Panc1 (cell line): Measurements from ENCODE around the gene PTDSS2. TPM values are rescaled to one million over a fixed set of nuclear protein-coding genes. Genes with fewer than 3 reads are reported as not detected.
A peak's percentile ranks its signal among the peaks of the same experiment; 100 is the strongest.

Source experiments
- ATAC-seq: fragments of 200-7000 bp; cut with Tn5 transposase; 2 replicates; pipeline ENCODE4 v1.9.1; 2020; ENCODE audit warnings: mild to moderate bottlenecking, moderate library complexity
- BruUV-seq: library from RNA; stranded (reverse); fragments of 400-500 nt; replicated peaks from 2 replicates; lab custom pipeline; 2021; lab: Mats Ljungman, UMichigan
- CTCF ChIA-PET: fragments of 300-600 bp; sonication (Branson Sonifier 250); formaldehyde crosslinking; loops from one replicate; lab custom pipeline; 2022; ENCODE audit warnings: antibody characterized with exemption; lab: Charles Lee
- POLR2A ChIA-PET: fragments of 300-600 bp; sonication (Branson Sonifier 250); formaldehyde crosslinking; loops from one replicate; lab custom pipeline; 2022; ENCODE audit warnings: antibody characterized with exemption; lab: Charles Lee
- DNase-seq: peaks from one replicate; pipeline ENCODE4 v3.0.0-alpha.2; 2010; ENCODE audit warnings: low read depth, low spot score
- H3K27ac ChIP-seq: 2 replicates; pipeline ENCODE4 v1.5.1; 2011; ENCODE audit warnings: mild to moderate bottlenecking, low read length, inconsistent platforms
- H3K27me3 ChIP-seq: fragments of 200-500 bp; sonication (Bioruptor generic); 2 replicates; pipeline ENCODE4 v1.6.0; 2014; ENCODE audit warnings: low read length, inconsistent platforms; ENCODE audit not compliant: control insufficient read depth, insufficient read depth
- H3K36me3 ChIP-seq: fragments of 200-500 bp; sonication (Bioruptor generic); 2 replicates; pipeline ENCODE4 v1.5.1; 2014; ENCODE audit warnings: inconsistent platforms, mild to moderate bottlenecking, low read length, moderate library complexity; ENCODE audit not compliant: control insufficient read depth, insufficient read depth
- H3K4me1 ChIP-seq: 2 replicates; pipeline ENCODE4 v1.5.1; 2011; ENCODE audit warnings: inconsistent platforms, mild to moderate bottlenecking, low read length, moderate library complexity; ENCODE audit not compliant: control insufficient read depth, insufficient read depth
- H3K4me3 ChIP-seq, 2 experiments: 2 replicates each; pipeline ENCODE4 v1.5.1; 2011 to 2012; ENCODE audit warnings: low read depth in 2 of 2, low read length in 2 of 2, mild to moderate bottlenecking in 2 of 2, inconsistent platforms in 1 of 2, moderate library complexity in 1 of 2
- H3K9me3 ChIP-seq: fragments of 200-500 bp; sonication (Bioruptor generic); 2 replicates; pipeline ENCODE4 v1.5.1; 2014; ENCODE audit warnings: low read depth, mild to moderate bottlenecking, inconsistent platforms, low read length, moderate library complexity; ENCODE audit not compliant: control insufficient read depth, insufficient read depth
- POLR2AphosphoS5 ChIP-seq: IDR thresholded peaks from 2 replicates; pipeline ENCODE4 v1.6.1; 2012; ENCODE audit warnings: mild to moderate bottlenecking, low read depth, low read length, moderate library complexity
- SIN3A ChIP-seq: IDR thresholded peaks from 2 replicates; pipeline ENCODE4 v1.6.1; 2012; ENCODE audit warnings: low read depth, mild to moderate bottlenecking, low read length, moderate library complexity, borderline replicate concordance; ENCODE audit not compliant: insufficient read depth
- TCF7L2 ChIP-seq: IDR thresholded peaks from 2 replicates; pipeline ENCODE4 v1.6.1; 2011; ENCODE audit warnings: mild to moderate bottlenecking, low read depth, low read length, inconsistent platforms
- in situ Hi-C: cut with HindIII; loops from 2 replicates; pipeline ENCODE4 v1.10.0; 2016; ENCODE audit warnings: low sequenced_read_pairs, low pct_unique_long_range_greater_than_20kb
- intact Hi-C: fragments of 100-400 bp; cut with micrococcal nuclease; formaldehyde crosslinking; loops from one replicate; pipeline ENCODE4 v1.10.0; 2022; ENCODE audit not compliant: unreplicated experiment
- total RNA-seq: library from RNA; stranded (reverse); gene quantifications from one replicate; pipeline ENCODE4 v1.2.1, GENCODE V29; 2021; ENCODE audit not compliant: unreplicated experiment
- TF ChIP-seq, protein P1 (sequence below), 2 experiments: IDR thresholded peaks; 2 replicates each; pipeline ENCODE4 v1.6.1; 2011 to 2012; ENCODE audit warnings: low read depth in 2 of 2, control low read depth in 1 of 2, low read length in 1 of 2, mild to moderate bottlenecking in 1 of 2, moderate library complexity in 1 of 2; ENCODE audit not compliant: insufficient read depth in 1 of 2
- TF ChIP-seq, protein P2 (sequence below): fragments of 450-650 bp; IDR thresholded peaks from 2 replicates; pipeline ENCODE4 v1.5.1; 2017; ENCODE audit warnings: mild to moderate bottlenecking

The PTDSS2 gene
- total RNA-seq, 1 experiment from 2014 or later, result 103 TPM

DNA sequence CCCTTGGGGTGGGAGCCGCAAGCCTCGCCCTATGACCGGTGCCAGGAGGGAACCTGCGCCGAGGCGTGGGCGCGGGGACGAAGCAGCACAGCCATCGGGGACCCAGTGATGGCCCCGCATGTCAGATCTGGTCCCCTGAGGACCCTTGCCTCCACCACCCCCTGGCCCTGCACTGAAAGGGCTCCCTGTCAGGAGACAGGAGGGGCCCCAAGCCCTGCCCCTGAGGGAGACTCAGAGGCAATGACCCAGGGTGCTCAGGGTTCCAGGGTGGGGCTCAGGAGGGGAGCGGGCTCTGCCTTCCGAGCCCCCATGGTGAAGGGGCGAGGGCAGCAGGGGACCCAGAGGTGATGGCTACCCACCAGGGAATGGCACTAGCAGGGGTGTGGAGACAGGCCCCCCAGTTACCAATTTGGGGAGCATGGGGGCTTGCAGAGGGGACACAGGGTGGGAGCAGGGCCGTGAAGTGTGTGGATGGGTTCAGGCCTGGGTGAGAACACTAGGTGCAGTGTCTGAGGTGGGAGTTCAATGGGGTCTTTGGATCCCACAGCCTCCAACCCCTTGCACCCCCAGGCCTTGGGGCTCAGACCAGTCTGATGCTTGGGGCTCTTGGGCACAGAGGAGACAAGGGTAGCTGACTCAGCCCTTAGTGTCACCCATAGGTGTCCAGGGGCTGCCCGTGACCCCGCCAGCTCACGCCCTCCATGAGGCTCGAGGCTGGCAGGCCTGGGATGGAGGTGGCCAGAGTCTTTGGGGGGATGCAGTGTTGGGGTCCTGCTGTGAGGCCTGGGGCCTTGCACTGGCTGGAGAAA, 87.7 kb downstream of the PTDSS2 start:
- TF ChIP-seq, protein P1, sequence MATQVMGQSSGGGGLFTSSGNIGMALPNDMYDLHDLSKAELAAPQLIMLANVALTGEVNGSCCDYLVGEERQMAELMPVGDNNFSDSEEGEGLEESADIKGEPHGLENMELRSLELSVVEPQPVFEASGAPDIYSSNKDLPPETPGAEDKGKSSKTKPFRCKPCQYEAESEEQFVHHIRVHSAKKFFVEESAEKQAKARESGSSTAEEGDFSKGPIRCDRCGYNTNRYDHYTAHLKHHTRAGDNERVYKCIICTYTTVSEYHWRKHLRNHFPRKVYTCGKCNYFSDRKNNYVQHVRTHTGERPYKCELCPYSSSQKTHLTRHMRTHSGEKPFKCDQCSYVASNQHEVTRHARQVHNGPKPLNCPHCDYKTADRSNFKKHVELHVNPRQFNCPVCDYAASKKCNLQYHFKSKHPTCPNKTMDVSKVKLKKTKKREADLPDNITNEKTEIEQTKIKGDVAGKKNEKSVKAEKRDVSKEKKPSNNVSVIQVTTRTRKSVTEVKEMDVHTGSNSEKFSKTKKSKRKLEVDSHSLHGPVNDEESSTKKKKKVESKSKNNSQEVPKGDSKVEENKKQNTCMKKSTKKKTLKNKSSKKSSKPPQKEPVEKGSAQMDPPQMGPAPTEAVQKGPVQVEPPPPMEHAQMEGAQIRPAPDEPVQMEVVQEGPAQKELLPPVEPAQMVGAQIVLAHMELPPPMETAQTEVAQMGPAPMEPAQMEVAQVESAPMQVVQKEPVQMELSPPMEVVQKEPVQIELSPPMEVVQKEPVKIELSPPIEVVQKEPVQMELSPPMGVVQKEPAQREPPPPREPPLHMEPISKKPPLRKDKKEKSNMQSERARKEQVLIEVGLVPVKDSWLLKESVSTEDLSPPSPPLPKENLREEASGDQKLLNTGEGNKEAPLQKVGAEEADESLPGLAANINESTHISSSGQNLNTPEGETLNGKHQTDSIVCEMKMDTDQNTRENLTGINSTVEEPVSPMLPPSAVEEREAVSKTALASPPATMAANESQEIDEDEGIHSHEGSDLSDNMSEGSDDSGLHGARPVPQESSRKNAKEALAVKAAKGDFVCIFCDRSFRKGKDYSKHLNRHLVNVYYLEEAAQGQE (IDR thresholded peaks at IDR 0.05; ENCODE audit: insufficient read depth in 1 of 2, low read depth in 2 of 2, low read length in 1 of 2), result no peak
- TF ChIP-seq POLR2AphosphoS5 (no peak), SIN3A (no peak), TCF7L2 (no peak)
- TF ChIP-seq, protein P2, sequence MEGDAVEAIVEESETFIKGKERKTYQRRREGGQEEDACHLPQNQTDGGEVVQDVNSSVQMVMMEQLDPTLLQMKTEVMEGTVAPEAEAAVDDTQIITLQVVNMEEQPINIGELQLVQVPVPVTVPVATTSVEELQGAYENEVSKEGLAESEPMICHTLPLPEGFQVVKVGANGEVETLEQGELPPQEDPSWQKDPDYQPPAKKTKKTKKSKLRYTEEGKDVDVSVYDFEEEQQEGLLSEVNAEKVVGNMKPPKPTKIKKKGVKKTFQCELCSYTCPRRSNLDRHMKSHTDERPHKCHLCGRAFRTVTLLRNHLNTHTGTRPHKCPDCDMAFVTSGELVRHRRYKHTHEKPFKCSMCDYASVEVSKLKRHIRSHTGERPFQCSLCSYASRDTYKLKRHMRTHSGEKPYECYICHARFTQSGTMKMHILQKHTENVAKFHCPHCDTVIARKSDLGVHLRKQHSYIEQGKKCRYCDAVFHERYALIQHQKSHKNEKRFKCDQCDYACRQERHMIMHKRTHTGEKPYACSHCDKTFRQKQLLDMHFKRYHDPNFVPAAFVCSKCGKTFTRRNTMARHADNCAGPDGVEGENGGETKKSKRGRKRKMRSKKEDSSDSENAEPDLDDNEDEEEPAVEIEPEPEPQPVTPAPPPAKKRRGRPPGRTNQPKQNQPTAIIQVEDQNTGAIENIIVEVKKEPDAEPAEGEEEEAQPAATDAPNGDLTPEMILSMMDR, result no peak
- Histone ChIP-seq H3K4me1 (peaks cover 31% of the 10 kb centered on the region), H3K27ac (peak overlapping the region; percentile 79), H3K27me3 (no peaks in the 10 kb centered on the region), H3K4me3 (peak overlapping the region; percentile 69 to 84), H3K36me3 (peaks cover 3% of the 10 kb centered on the region; the same call in 1 of the 2 replicates), H3K9me3 (no peaks in the 10 kb centered on the region)
- no peak for ATAC-seq
- ChIA-PET CTCF (interaction anchor here (0.6 kb wide), 1 partner anchor 140 kb away, joined by 3 read pairs; no protein-coding TSS in a partner anchor), POLR2A (no interaction called here)
- in situ Hi-C loops (no loop called here), intact Hi-C loops (no loop called here)
- DNase-seq, result no peak
- no TSS peak for BruUV-seq

DNA sequence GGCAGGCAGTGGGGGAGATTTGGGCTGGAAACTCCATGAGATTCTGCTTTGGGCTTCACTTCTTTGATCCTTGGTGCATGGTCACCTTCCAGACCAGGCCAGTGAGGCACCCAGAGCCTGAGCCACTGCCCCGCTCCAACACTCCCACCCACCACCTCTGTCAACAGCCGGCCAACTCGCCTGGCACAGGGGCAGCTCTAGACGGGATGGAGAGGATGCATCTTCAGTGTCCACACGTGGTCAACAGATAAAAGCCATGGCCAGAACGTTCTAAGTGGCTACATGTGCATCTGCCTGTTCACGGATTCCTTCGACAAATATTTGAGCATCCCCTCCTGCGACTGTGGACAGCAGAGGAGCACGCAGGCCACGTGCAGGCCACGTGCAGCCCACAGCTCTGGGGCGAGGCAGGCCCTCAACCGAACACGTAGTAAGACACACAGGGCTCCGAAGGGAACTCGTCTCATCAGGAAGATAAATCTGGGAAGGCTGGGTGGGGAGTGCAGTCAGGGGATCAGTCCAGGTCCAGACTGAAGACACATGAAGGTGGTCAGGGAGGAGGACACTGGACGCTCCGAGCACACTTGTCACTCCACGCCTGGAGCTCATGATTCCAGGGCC, 88.5 kb downstream of the PTDSS2 start:
- intact Hi-C loops (no loop called here), in situ Hi-C loops (no loop called here)
- DNase-seq (no peak), ATAC-seq (no peak)
- BruUV-seq, result TSS peak; percentile 66
- no peaks in the 10 kb centered on the region for H3K9me3 ChIP-seq
- TF ChIP-seq, protein P2, result no peak
- TF ChIP-seq TCF7L2 (no peak), POLR2AphosphoS5 (no peak), SIN3A (no peak)
- TF ChIP-seq, protein P1 (IDR thresholded peaks at IDR 0.05; ENCODE audit: insufficient read depth in 1 of 2, low read depth in 2 of 2, low read length in 1 of 2), result no peak
- H3K4me1 ChIP-seq, result peaks cover 30% of the 10 kb centered on the region
- no peak overlapping the region for H3K4me3 ChIP-seq
- POLR2A ChIA-PET, result no interaction called here
- no peak overlapping the region for H3K27ac ChIP-seq
- H3K36me3 ChIP-seq, result no peaks in the 10 kb centered on the region; the same call in 1 of the 2 replicates
- H3K27me3 ChIP-seq, result no peaks in the 10 kb centered on the region
- CTCF ChIA-PET, result no interaction called here
